ENCODE data around the gene RARG.

The RARG gene

GRCh38 chr12:53224897-53225634 is 6.9 kb downstream of the RARG start:
- TF ChIP-seq SPI1 (IDR thresholded peaks at IDR 0.05; ENCODE audit: borderline replicate concordance, low read depth): no peak
- H3K27me3 ChIP-seq (ENCODE audit: insufficient read depth, poor library complexity, severe bottlenecking): no peaks in the 10 kb centered on the region
- DNase-seq (ENCODE audit: low read depth in 1 of 2, low spot score in 1 of 2): no peak
- H3K4me3 ChIP-seq (replicated peaks; ENCODE audit: insufficient read depth, low read length): no peak overlapping the region
- no peak overlapping the region for H3K27ac ChIP-seq (replicated peaks)

GRCh38 chr12:53224061-53224896 is 7.7 kb downstream of the RARG start:
- H3K4me3 ChIP-seq (replicated peaks; ENCODE audit: insufficient read depth, low read length): no peak overlapping the region
- no peaks in the 10 kb centered on the region for H3K27me3 ChIP-seq (ENCODE audit: insufficient read depth, poor library complexity, severe bottlenecking)
- no peak overlapping the region for H3K27ac ChIP-seq (replicated peaks)
- TF ChIP-seq SPI1 (IDR thresholded peaks at IDR 0.05; ENCODE audit: borderline replicate concordance, low read depth) (no peak), REST (IDR thresholded peaks at IDR 0.05; ENCODE audit: insufficient replicate concordance, low read depth) (no peak), POLR2AphosphoS5 (IDR thresholded peaks at IDR 0.05; ENCODE audit: low read depth) (no peak), CTCF (IDR thresholded peaks at IDR 0.05; ENCODE audit: insufficient read depth, low read length) (no peak), GABPA (IDR thresholded peaks at IDR 0.05; ENCODE audit: low read depth) (no peak)
- DNase-seq (ENCODE audit: low read depth in 1 of 2, low spot score in 1 of 2): no peak

- Histone ChIP-seq H3K27me3 (ENCODE audit: insufficient read depth, poor library complexity, severe bottlenecking) (no peaks in the 10 kb centered on the region), H3K27ac (replicated peaks) (no peak overlapping the region), H3K4me3 (replicated peaks; ENCODE audit: insufficient read depth, low read length) (no peak overlapping the region)
- DNase-seq (ENCODE audit: low read depth in 1 of 2, low spot score in 1 of 2): peak in 1 of 2 experiments; percentile 37
- TF ChIP-seq SPI1 (IDR thresholded peaks at IDR 0.05; ENCODE audit: borderline replicate concordance, low read depth) (no peak), REST (IDR thresholded peaks at IDR 0.05; ENCODE audit: insufficient replicate concordance, low read depth) (no peak), POLR2AphosphoS5 (IDR thresholded peaks at IDR 0.05; ENCODE audit: low read depth) (no peak), GABPA (IDR thresholded peaks at IDR 0.05; ENCODE audit: low read depth) (no peak), CTCF (IDR thresholded peaks at IDR 0.05; ENCODE audit: insufficient read depth, low read length) (no peak)
These were observed 8.5 kb downstream of the RARG start for GRCh38 chr12:53223389-53224060.

GRCh38 chr12:53222806-53223261 is 9.2 kb downstream of the RARG start:
- Histone ChIP-seq H3K27ac (replicated peaks) (no peak overlapping the region), H3K27me3 (ENCODE audit: insufficient read depth, poor library complexity, severe bottlenecking) (no peaks in the 10 kb centered on the region), H3K4me3 (replicated peaks; ENCODE audit: insufficient read depth, low read length) (no peak overlapping the region)
- no peak for DNase-seq (ENCODE audit: low read depth in 1 of 2, low spot score in 1 of 2)
- TF ChIP-seq POLR2AphosphoS5 (IDR thresholded peaks at IDR 0.05; ENCODE audit: low read depth) (no peak), REST (IDR thresholded peaks at IDR 0.05; ENCODE audit: insufficient replicate concordance, low read depth) (no peak), SPI1 (IDR thresholded peaks at IDR 0.05; ENCODE audit: borderline replicate concordance, low read depth) (no peak), CTCF (IDR thresholded peaks at IDR 0.05; ENCODE audit: insufficient read depth, low read length) (no peak), GABPA (IDR thresholded peaks at IDR 0.05; ENCODE audit: low read depth) (no peak)
